ENCODE results near the gene IFITM10. TPM values are rescaled to one million over a fixed set of nuclear protein-coding genes. Genes with fewer than 3 reads are reported as not detected.

IFITM10 gene
- total and polyA plus RNA-seq, 9 of the 15 experiments (the other 6 are each of a cell fraction or from before 2014, with no cell fraction given), result 0.08 to 0.13 (median 0.09) TPM; not detected in 6

DNA sequence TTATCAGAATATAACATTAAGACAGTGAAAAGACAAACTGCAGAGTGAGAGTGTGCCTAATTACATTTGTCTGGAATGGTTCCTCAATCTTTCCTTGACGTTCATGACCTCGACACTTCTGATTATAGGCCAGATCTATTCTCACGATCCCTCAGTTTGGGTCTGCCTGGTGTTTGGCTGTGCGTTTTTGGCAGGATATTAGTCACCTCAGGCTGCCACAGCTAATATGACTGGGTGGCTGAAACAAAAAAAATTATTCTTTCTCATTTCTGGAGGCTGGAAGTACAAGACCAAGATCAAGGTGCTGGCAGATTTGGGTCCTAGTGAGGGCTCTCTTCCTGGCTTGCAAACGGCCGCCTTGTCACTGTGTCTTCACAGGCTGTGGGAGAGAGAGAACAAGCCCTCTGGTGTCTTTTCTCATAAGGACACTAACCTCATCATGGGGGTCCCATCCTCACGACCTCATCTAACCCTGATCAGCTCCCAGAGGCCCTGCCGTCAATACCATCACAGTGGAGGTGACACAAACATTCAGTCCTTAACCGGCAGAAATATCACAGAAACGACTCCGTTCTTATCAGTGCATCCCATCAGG is 23.2 kb downstream of the IFITM10 start:
- Histone ChIP-seq H3K79me2 (ENCODE audit: control insufficient read depth, insufficient read depth, low read length) (no peaks in the 10 kb centered on the region), H3K9ac (ENCODE audit: insufficient read depth in 1 of 2, low read depth in 2 of 2, low read length in 2 of 2) (no peak overlapping the region), H2AFZ (ENCODE audit: low read depth, low read length) (no peak overlapping the region), H3K4me3 (no peak overlapping the region), H4K20me1 (replicated peaks; ENCODE audit: control insufficient read depth, insufficient read depth, low read length) (no peaks in the 10 kb centered on the region), H3K9me3 (replicated peaks; ENCODE audit: control insufficient read depth, insufficient read depth, low read depth, low read length) (peaks cover 7% of the 10 kb centered on the region; the same call in 1 of the 2 replicates), H3K36me3 (ENCODE audit: control insufficient read depth, insufficient read depth, low read length) (no peaks in the 10 kb centered on the region), H3K4me2 (ENCODE audit: insufficient read depth, low read length) (no peak overlapping the region), H3K27ac (ENCODE audit: extremely low read depth, low read depth, low read length) (no peak overlapping the region), H3K9me1 (ENCODE audit: control insufficient read depth, insufficient read depth, low read length) (no peaks in the 10 kb centered on the region), H3K27me3 (ENCODE audit: control insufficient read depth in 2 of 2, insufficient read depth in 2 of 2, low read length in 2 of 2) (peaks cover 33 to 64% of the 10 kb centered on the region in 2 experiments), H3K4me1 (replicated peaks in 1 of 2; ENCODE audit: control insufficient read depth in 2 of 2, insufficient read depth in 2 of 2, low read length in 2 of 2) (no peaks in the 10 kb centered on the region; a peak in 2 of 5 replicates)
- no TSS peak for BruUV-seq (replicated peaks)
- WGBS (ENCODE audit: insufficient coverage, low coverage, missing lambda C conversion rate), result 4% methylated on average over 11 of the region's 11 CpGs
- ATAC-seq (no peak), DNase-seq (ENCODE audit: extremely low read depth in 1 of 4, low spot score in 3 of 4) (no peak), FAIRE-seq (no peak)
- intact Hi-C loops (cut with micrococcal nuclease), result no loop called here
- ChIA-PET CTCF (ENCODE audit: low intra/inter-chr PET ratio) (no interaction called here), POLR2A (interaction anchor here (0.6 kb wide), 1 partner anchor 261 kb away, joined by 3 read pairs; no protein-coding TSS in a partner anchor)
- no peak for TF ChIP-seq SNRNP70 (optimal IDR thresholded peaks at IDR 0.05; ENCODE audit: low read depth, low read length)
- TF ChIP-seq ZNF232 (CRISPR knock-in tag; IDR thresholded peaks at IDR 0.05), result no peak
- TF ChIP-seq CCAR2 (IDR thresholded peaks at IDR 0.05; ENCODE audit: low read depth, low read length), result no peak
- TF ChIP-seq JUN (IDR thresholded peaks at IDR 0.05; ENCODE audit: borderline replicate concordance, low read depth, low read length), result no peak
- no peak for TF ChIP-seq JUN (CRISPR knock-in tag; IDR thresholded peaks at IDR 0.05; ENCODE audit: borderline replicate concordance)
- TF ChIP-seq, protein P1, sequence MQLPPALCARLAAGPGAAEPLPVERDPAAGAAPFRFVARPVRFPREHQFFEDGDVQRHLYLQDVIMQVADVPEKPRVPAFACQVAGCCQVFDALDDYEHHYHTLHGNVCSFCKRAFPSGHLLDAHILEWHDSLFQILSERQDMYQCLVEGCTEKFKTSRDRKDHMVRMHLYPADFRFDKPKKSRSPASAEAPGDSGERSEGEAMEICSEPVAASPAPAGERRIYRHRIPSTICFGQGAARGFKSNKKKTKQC (CRISPR knock-in tag; IDR thresholded peaks at IDR 0.05), result no peak
- TF ChIP-seq, protein P2, sequence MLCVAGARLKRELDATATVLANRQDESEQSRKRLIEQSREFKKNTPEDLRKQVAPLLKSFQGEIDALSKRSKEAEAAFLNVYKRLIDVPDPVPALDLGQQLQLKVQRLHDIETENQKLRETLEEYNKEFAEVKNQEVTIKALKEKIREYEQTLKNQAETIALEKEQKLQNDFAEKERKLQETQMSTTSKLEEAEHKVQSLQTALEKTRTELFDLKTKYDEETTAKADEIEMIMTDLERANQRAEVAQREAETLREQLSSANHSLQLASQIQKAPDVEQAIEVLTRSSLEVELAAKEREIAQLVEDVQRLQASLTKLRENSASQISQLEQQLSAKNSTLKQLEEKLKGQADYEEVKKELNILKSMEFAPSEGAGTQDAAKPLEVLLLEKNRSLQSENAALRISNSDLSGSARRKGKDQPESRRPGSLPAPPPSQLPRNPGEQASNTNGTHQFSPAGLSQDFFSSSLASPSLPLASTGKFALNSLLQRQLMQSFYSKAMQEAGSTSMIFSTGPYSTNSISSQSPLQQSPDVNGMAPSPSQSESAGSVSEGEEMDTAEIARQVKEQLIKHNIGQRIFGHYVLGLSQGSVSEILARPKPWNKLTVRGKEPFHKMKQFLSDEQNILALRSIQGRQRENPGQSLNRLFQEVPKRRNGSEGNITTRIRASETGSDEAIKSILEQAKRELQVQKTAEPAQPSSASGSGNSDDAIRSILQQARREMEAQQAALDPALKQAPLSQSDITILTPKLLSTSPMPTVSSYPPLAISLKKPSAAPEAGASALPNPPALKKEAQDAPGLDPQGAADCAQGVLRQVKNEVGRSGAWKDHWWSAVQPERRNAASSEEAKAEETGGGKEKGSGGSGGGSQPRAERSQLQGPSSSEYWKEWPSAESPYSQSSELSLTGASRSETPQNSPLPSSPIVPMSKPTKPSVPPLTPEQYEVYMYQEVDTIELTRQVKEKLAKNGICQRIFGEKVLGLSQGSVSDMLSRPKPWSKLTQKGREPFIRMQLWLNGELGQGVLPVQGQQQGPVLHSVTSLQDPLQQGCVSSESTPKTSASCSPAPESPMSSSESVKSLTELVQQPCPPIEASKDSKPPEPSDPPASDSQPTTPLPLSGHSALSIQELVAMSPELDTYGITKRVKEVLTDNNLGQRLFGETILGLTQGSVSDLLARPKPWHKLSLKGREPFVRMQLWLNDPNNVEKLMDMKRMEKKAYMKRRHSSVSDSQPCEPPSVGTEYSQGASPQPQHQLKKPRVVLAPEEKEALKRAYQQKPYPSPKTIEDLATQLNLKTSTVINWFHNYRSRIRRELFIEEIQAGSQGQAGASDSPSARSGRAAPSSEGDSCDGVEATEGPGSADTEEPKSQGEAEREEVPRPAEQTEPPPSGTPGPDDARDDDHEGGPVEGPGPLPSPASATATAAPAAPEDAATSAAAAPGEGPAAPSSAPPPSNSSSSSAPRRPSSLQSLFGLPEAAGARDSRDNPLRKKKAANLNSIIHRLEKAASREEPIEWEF (CRISPR knock-in tag; IDR thresholded peaks at IDR 0.05), result no peak
- TF ChIP-seq YY1 (IDR thresholded peaks at IDR 0.05; ENCODE audit: borderline replicate concordance in 1 of 3, control insufficient read depth in 1 of 3, extremely low read depth in 1 of 3, insufficient read depth in 3 of 3, insufficient read length in 1 of 3, insufficient replicate concordance in 2 of 3, low read depth in 1 of 3, low read length in 2 of 3), result no peak
- no peak for TF ChIP-seq ZNF431 (CRISPR knock-in tag; IDR thresholded peaks at IDR 0.05)
- TF ChIP-seq CTBP1 (IDR thresholded peaks at IDR 0.05; ENCODE audit: borderline replicate concordance), result no peak
- in situ Hi-C loops (cut with MboI), result loop anchor here (5.0 kb wide), 1 partner anchor 35 kb away; the partner anchor contains the start of gene CTSD

Measured in K562 (cell line).